HG03439 (cell line): ENCODE results near the gene FOXK2.
"Not testable (repeated sequence)": the region's sequence is repeated elsewhere in the genome, so short reads cannot be mapped to it uniquely, and the experiment has no call there.

Source experiments
- ATAC-seq: cut with Tn5 transposase; IDR thresholded peaks from one replicate; pipeline ENCODE4 v1.9.1; 2021; ENCODE audit warnings: mild to moderate bottlenecking, moderate library complexity; ENCODE audit not compliant: unreplicated experiment

FOXK2 gene

GRCh38 chr17:82528484-82529265, 9.1 kb downstream of the FOXK2 start:
- no peak for ATAC-seq

- ATAC-seq = no peak
Observed at GRCh38 chr17:82529914-82530300, 10.4 kb downstream of the FOXK2 start.

GRCh38 chr17:82531431-82531881, 11.9 kb downstream of the FOXK2 start:
- ATAC-seq = no peak

- no peak for ATAC-seq
Observed at GRCh38 chr17:82534401-82534812, 14.9 kb downstream of the FOXK2 start.

- ATAC-seq = no peak
Observed at GRCh38 chr17:82536512-82537201, 17.1 kb downstream of the FOXK2 start.

- ATAC-seq = not testable (repeated sequence)
Observed at GRCh38 chr17:82537228-82537627, 17.7 kb downstream of the FOXK2 start.

- ATAC-seq = not testable (repeated sequence)
Observed at GRCh38 chr17:82539076-82539475, 19.5 kb downstream of the FOXK2 start.

GRCh38 chr17:82542439-82542838, 22.9 kb downstream of the FOXK2 start:
- no peak for ATAC-seq

- no peak for ATAC-seq
Observed at GRCh38 chr17:82544431-82545070, 25.0 kb downstream of the FOXK2 start.

- ATAC-seq = no peak
Observed at GRCh38 chr17:82545071-82545462, 25.5 kb downstream of the FOXK2 start.

GRCh38 chr17:82547981-82548380, 28.4 kb downstream of the FOXK2 start:
- no peak for ATAC-seq

- ATAC-seq = no peak
Observed at GRCh38 chr17:82548681-82549303, 29.3 kb downstream of the FOXK2 start.

- ATAC-seq = peak; percentile 74
Observed at GRCh38 chr17:82551779-82552457, 32.4 kb downstream of the FOXK2 start.

- no peak for ATAC-seq
Observed at GRCh38 chr17:82552580-82552979, 33.0 kb downstream of the FOXK2 start.

GRCh38 chr17:82553210-82553930, 33.8 kb downstream of the FOXK2 start:
- ATAC-seq = no peak

GRCh38 chr17:82557510-82557909, 38.0 kb downstream of the FOXK2 start:
- ATAC-seq = not testable (repeated sequence)

- ATAC-seq = no peak
Observed at GRCh38 chr17:82559566-82560251, 40.2 kb downstream of the FOXK2 start.

GRCh38 chr17:82560252-82560642, 40.7 kb downstream of the FOXK2 start:
- no peak for ATAC-seq

GRCh38 chr17:82560802-82561428, 41.4 kb downstream of the FOXK2 start:
- no peak for ATAC-seq
